Parathyroid adenoma (tissue), 2 donors: ENCODE results near the gene TSPAN1.

Source experiments
- H2AFZ ChIP-seq: fragments of 300-600 bp; sonication (generic); one replicate; pipeline ENCODE4 v1.7.0; 2017; ENCODE audit warnings: antibody characterized with exemption, mild to moderate bottlenecking
- H3K27ac ChIP-seq: fragments of 300-600 bp; sonication (generic); one replicate; pipeline ENCODE4 v1.7.0; 2017
- H3K27me3 ChIP-seq: fragments of 300-600 bp; sonication (generic); one replicate; pipeline ENCODE4 v1.7.0; 2017; ENCODE audit warnings: low read length; ENCODE audit not compliant: control insufficient read depth, insufficient read depth
- H3K36me3 ChIP-seq: fragments of 300-600 bp; sonication (generic); one replicate; pipeline ENCODE4 v1.7.0; 2017; ENCODE audit warnings: low read length; ENCODE audit not compliant: control insufficient read depth, insufficient read depth
- H3K4me1 ChIP-seq: fragments of 300-600 bp; sonication (generic); one replicate; pipeline ENCODE4 v1.7.0; 2017; ENCODE audit warnings: control low read depth
- H3K4me2 ChIP-seq: fragments of 300-600 bp; sonication (generic); one replicate; pipeline ENCODE4 v1.7.0; 2017; ENCODE audit warnings: low read length
- H3K4me3 ChIP-seq: fragments of 300-600 bp; sonication (generic); one replicate; pipeline ENCODE4 v1.7.0; 2017; ENCODE audit warnings: low read depth, low read length
- H3K79me2 ChIP-seq: fragments of 300-600 bp; sonication (generic); one replicate; pipeline ENCODE4 v1.7.0; 2017; ENCODE audit warnings: control low read depth
- H3K9ac ChIP-seq: fragments of 300-600 bp; sonication (generic); one replicate; pipeline ENCODE4 v1.7.0; 2017; ENCODE audit warnings: mild to moderate bottlenecking
- H3K9me3 ChIP-seq: fragments of 300-600 bp; sonication (generic); one replicate; pipeline ENCODE4 v1.7.0; 2017; ENCODE audit warnings: low read length; ENCODE audit not compliant: control insufficient read depth
- CTCF ChIP-seq: fragments of 300-600 bp; sonication (generic); IDR thresholded peaks from one replicate; pipeline ENCODE4 v1.7.0; 2017; ENCODE audit warnings: antibody characterized with exemption, mild to moderate bottlenecking
- donor health status: primary hyperparathyroidism.

Gene TSPAN1

GRCh38 chr1:46184920-46185658 lies 10.2 kb downstream of the TSPAN1 start:
- Histone ChIP-seq H3K4me2 (no peak overlapping the region), H3K9me3 (no peaks in the 10 kb centered on the region), H3K9ac (no peak overlapping the region), H3K79me2 (peaks cover 3% of the 10 kb centered on the region), H3K36me3 (no peaks in the 10 kb centered on the region), H3K4me3 (no peak overlapping the region), H3K27ac (peak overlapping the region; percentile 92), H3K4me1 (peaks cover 51% of the 10 kb centered on the region), H3K27me3 (no peaks in the 10 kb centered on the region), H2AFZ (no peak overlapping the region)
- TF ChIP-seq CTCF, result no peak

- Histone ChIP-seq H3K27ac (peak overlapping the region; percentile 92), H3K9ac (no peak overlapping the region), H3K27me3 (no peaks in the 10 kb centered on the region), H3K4me2 (no peak overlapping the region), H3K79me2 (peaks cover 3% of the 10 kb centered on the region), H3K4me1 (peaks cover 49% of the 10 kb centered on the region), H3K4me3 (no peak overlapping the region), H2AFZ (no peak overlapping the region), H3K36me3 (no peaks in the 10 kb centered on the region), H3K9me3 (no peaks in the 10 kb centered on the region)
- TF ChIP-seq CTCF, result no peak
Measured at GRCh38 chr1:46186076-46186475, 11.2 kb downstream of the TSPAN1 start.

GRCh38 chr1:46187106-46187869 lies 12.4 kb downstream of the TSPAN1 start:
- no peak for TF ChIP-seq CTCF
- H3K27me3 ChIP-seq, result no peaks in the 10 kb centered on the region
- peaks cover 3% of the 10 kb centered on the region for H3K79me2 ChIP-seq
- H3K27ac ChIP-seq, result no peak overlapping the region
- H3K36me3 ChIP-seq, result no peaks in the 10 kb centered on the region
- no peak overlapping the region for H3K4me2 ChIP-seq
- no peak overlapping the region for H3K4me3 ChIP-seq
- H3K9ac ChIP-seq, result no peak overlapping the region
- H3K9me3 ChIP-seq, result no peaks in the 10 kb centered on the region
- no peak overlapping the region for H2AFZ ChIP-seq
- H3K4me1 ChIP-seq, result peaks cover 43% of the 10 kb centered on the region

GRCh38 chr1:46188295-46189030 lies 13.6 kb downstream of the TSPAN1 start:
- Histone ChIP-seq H3K27me3 (no peaks in the 10 kb centered on the region), H3K4me2 (no peak overlapping the region), H3K9ac (no peak overlapping the region), H3K4me1 (peaks cover 36% of the 10 kb centered on the region), H3K9me3 (no peaks in the 10 kb centered on the region), H3K79me2 (peaks cover 3% of the 10 kb centered on the region), H2AFZ (no peak overlapping the region), H3K27ac (peak overlapping the region; percentile 39), H3K36me3 (no peaks in the 10 kb centered on the region), H3K4me3 (no peak overlapping the region)
- peak; percentile 16 for TF ChIP-seq CTCF
